ENCODE data around the gene EML6. TPM values are rescaled to one million over a fixed set of nuclear protein-coding genes. Genes with fewer than 3 reads are reported as not detected.

EML6 gene
- total and polyA plus RNA-seq, 10 of the 15 experiments (the other 5 are each of a cell fraction or from before 2014, with no cell fraction given): 0.09 to 0.67 (median 0.21) TPM

GRCh38 chr2:54967759-54968365, 244.4 kb downstream of the EML6 start (continued):
- TF ChIP-seq, protein P1, sequence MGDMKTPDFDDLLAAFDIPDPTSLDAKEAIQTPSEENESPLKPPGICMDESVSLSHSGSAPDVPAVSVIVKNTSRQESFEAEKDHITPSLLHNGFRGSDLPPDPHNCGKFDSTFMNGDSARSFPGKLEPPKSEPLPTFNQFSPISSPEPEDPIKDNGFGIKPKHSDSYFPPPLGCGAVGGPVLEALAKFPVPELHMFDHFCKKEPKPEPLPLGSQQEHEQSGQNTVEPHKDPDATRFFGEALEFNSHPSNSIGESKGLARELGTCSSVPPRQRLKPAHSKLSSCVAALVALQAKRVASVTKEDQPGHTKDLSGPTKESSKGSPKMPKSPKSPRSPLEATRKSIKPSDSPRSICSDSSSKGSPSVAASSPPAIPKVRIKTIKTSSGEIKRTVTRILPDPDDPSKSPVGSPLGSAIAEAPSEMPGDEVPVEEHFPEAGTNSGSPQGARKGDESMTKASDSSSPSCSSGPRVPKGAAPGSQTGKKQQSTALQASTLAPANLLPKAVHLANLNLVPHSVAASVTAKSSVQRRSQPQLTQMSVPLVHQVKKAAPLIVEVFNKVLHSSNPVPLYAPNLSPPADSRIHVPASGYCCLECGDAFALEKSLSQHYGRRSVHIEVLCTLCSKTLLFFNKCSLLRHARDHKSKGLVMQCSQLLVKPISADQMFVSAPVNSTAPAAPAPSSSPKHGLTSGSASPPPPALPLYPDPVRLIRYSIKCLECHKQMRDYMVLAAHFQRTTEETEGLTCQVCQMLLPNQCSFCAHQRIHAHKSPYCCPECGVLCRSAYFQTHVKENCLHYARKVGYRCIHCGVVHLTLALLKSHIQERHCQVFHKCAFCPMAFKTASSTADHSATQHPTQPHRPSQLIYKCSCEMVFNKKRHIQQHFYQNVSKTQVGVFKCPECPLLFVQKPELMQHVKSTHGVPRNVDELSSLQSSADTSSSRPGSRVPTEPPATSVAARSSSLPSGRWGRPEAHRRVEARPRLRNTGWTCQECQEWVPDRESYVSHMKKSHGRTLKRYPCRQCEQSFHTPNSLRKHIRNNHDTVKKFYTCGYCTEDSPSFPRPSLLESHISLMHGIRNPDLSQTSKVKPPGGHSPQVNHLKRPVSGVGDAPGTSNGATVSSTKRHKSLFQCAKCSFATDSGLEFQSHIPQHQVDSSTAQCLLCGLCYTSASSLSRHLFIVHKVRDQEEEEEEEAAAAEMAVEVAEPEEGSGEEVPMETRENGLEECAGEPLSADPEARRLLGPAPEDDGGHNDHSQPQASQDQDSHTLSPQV (IDR thresholded peaks at IDR 0.05): no peak
- TF ChIP-seq ESRRA (IDR thresholded peaks at IDR 0.05; ENCODE audit: low read length): no peak
- no peak for TF ChIP-seq RBBP5 (conservative IDR thresholded peaks at IDR 0.05)
- TF ChIP-seq, protein P2, sequence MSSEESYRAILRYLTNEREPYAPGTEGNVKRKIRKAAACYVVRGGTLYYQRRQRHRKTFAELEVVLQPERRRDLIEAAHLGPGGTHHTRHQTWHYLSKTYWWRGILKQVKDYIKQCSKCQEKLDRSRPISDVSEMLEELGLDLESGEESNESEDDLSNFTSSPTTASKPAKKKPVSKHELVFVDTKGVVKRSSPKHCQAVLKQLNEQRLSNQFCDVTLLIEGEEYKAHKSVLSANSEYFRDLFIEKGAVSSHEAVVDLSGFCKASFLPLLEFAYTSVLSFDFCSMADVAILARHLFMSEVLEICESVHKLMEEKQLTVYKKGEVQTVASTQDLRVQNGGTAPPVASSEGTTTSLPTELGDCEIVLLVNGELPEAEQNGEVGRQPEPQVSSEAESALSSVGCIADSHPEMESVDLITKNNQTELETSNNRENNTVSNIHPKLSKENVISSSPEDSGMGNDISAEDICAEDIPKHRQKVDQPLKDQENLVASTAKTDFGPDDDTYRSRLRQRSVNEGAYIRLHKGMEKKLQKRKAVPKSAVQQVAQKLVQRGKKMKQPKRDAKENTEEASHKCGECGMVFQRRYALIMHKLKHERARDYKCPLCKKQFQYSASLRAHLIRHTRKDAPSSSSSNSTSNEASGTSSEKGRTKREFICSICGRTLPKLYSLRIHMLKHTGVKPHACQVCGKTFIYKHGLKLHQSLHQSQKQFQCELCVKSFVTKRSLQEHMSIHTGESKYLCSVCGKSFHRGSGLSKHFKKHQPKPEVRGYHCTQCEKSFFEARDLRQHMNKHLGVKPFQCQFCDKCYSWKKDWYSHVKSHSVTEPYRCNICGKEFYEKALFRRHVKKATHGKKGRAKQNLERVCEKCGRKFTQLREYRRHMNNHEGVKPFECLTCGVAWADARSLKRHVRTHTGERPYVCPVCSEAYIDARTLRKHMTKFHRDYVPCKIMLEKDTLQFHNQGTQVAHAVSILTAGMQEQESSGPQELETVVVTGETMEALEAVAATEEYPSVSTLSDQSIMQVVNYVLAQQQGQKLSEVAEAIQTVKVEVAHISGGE (CRISPR knock-in tag; IDR thresholded peaks at IDR 0.05): no peak

Measured in GM12878 (cell line).